ENCODE results near the gene PRPF4. TPM values are rescaled to one million over a fixed set of nuclear protein-coding genes. Genes with fewer than 3 reads are reported as not detected.
"Not testable (repeated sequence)": the region's sequence is repeated elsewhere in the genome, so short reads cannot be mapped to it uniquely, and the experiment has no call there.

Gene PRPF4
- total RNA-seq, 2 donors from 2014 or later = 5.6 to 10.1 TPM

DNA sequence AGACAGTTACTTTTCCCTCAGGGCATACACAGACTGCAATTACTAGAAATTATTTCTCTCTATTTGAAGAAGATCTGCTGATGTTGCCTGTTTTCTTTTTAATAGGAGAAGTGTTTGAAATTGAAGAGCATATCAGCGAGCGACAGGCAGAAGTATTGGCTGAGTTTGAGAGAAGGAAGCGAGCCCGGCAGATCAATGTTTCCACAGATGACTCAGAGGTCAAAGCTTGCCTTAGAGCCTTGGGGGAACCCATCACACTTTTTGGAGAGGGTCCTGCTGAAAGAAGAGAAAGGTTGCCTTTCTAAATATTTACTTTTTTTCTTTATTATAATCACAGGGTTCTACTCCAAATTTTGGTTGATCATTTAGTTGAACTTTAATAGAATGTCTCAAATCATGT lies 3.4 kb downstream of the PRPF4 start:
- ATAC-seq (no peak), DNase-seq (no peak)
- no peak for TF ChIP-seq CTCF (IDR thresholded peaks at IDR 0.05)
- no peak for TF ChIP-seq POLR2A (IDR thresholded peaks at IDR 0.05)
- H3K27ac ChIP-seq = no peak overlapping the region
- H3K36me3 ChIP-seq (replicated peaks in 1 of 2; ENCODE audit: insufficient read depth in 1 of 2, low read depth in 2 of 2) = peaks cover 10 to 17% of the 10 kb centered on the region in 2 donors
- WGBS, 2 donors = 82 to 86% methylated on average over 4 of the region's 4 CpGs
- no peak overlapping the region for H3K4me3 ChIP-seq
- H3K4me1 ChIP-seq = peaks cover 20% of the 10 kb centered on the region
- intact Hi-C loops (cut with DNase I) = no loop called here
- H3K9me3 ChIP-seq = no peaks in the 10 kb centered on the region
- no peaks in the 10 kb centered on the region for H3K27me3 ChIP-seq

GRCh38 chr9:113281356-113281755 lies 5.9 kb downstream of the PRPF4 start:
- Histone ChIP-seq H3K9me3 (no peaks in the 10 kb centered on the region), H3K27me3 (no peaks in the 10 kb centered on the region), H3K27ac (no peak overlapping the region), H3K4me1 (peaks cover 7% of the 10 kb centered on the region), H3K36me3 (replicated peaks in 1 of 2; ENCODE audit: insufficient read depth in 1 of 2, low read depth in 2 of 2) (peaks cover 23 to 29% of the 10 kb centered on the region in 2 donors), H3K4me3 (no peak overlapping the region)
- intact Hi-C loops (cut with DNase I) = no loop called here
- whole genome bisulfite sequencing, 2 donors = 95% methylated on average over 4 of the region's 4 CpGs
- TF ChIP-seq CTCF (IDR thresholded peaks at IDR 0.05) = no peak
- TF ChIP-seq POLR2A (IDR thresholded peaks at IDR 0.05) = no peak
- ATAC-seq (no peak), DNase-seq (no peak)

DNA sequence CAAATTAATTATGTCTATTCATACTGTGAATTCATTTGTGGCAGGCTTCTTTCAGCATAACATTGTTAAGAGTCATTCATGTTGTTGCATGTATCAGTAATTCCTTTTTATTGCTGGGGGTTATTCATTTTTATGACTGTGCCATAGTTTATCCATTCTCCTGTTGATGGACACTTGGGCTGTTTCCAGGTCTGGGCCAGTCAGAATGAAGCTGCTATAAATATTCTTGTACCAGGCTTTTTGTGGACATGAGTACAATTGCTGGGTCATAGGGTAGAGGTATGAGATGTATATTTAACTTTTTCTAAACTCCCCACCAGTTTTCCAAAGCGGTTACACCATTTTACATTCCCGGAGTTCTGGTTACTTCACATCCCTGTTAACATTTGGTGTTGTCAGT lies 13.6 kb downstream of the PRPF4 start:
- Histone ChIP-seq H3K4me3 (no peak overlapping the region), H3K27me3 (no peaks in the 10 kb centered on the region), H3K36me3 (replicated peaks in 1 of 2; ENCODE audit: insufficient read depth in 1 of 2, low read depth in 2 of 2) (peaks cover 12 to 54% of the 10 kb centered on the region in 2 donors), H3K27ac (no peak overlapping the region), H3K9me3 (no peaks in the 10 kb centered on the region), H3K4me1 (no peaks in the 10 kb centered on the region)
- ATAC-seq = no peak
- no peak for TF ChIP-seq CTCF (IDR thresholded peaks at IDR 0.05)
- no peak for TF ChIP-seq POLR2A (IDR thresholded peaks at IDR 0.05)
- intact Hi-C loops (cut with DNase I) = no loop called here
- WGBS, 2 donors = 93 to 98% methylated on average over 2 of the region's 2 CpGs
- no peak for DNase-seq

DNA sequence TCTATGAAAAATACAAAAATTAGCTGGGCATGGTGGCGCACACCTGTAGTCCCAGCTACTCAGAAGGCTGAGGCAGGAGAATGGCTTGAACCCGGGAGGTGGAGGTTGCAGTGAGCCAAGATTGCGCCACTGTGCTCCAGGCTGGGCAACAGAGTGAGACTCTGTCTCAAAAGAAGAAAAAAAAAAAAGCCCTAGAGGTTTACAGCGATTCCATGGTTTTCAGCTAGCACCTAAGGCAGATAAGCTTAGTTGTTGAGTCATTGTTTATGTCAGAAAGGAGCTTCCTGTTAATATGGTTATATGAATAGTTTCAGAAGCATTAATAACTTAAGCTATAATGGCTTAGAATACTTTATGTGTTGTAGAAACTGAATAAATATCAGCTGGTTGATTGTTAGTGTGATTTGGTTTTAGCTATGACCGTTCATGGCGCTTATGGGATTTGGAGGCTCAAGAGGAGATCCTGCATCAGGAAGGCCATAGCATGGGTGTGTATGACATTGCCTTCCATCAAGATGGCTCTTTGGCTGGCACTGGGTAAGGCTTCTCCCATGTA lies 14.7 kb downstream of the PRPF4 start:
- ATAC-seq (no peak), DNase-seq (no peak)
- WGBS, 2 donors = 87 to 91% methylated on average over 6 of the region's 6 CpGs
- Histone ChIP-seq H3K4me1 (no peaks in the 10 kb centered on the region), H3K27ac (no peak overlapping the region), H3K9me3 (no peaks in the 10 kb centered on the region), H3K4me3 (no peak overlapping the region), H3K27me3 (no peaks in the 10 kb centered on the region), H3K36me3 (replicated peaks in 1 of 2; ENCODE audit: insufficient read depth in 1 of 2, low read depth in 2 of 2) (peaks cover 5 to 48% of the 10 kb centered on the region in 2 donors)
- TF ChIP-seq CTCF (IDR thresholded peaks at IDR 0.05) (no peak), POLR2A (IDR thresholded peaks at IDR 0.05) (no peak)
- intact Hi-C loops (cut with DNase I) = no loop called here

DNA sequence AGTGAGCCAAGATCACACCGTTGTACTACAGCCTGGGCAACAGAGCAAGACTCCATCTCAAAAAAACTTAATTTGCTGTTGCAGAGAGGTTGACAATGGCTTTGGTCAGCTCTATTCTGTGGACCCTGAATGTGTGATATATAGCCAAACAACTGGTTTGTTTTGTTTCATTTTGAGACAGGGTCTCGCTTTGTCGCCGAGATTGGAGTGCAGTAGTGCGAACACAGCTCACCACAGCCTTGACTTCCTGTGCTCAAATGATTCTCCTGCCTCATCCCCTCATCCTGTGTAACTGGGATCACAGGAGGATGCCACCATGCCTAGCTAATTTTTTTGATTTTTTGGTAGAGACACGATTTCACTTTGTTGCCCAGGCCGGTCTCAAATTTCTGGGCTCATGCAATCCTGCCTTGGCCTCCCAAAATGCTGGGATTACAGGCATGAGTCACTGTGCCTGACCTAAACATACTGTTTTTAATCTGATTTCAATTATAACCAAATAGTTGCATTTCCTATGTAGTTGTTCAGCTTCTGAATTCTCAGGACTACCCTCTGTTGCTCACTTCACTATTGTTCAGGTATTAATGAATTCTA lies 17.9 kb downstream of the PRPF4 start:
- intact Hi-C loops (cut with DNase I) = no loop called here

GRCh38 chr9:113296247-113296646 lies 20.8 kb downstream of the PRPF4 start:
- intact Hi-C loops (cut with DNase I) = not testable (repeated sequence)

More for the DNA sequence above, 17.9 kb downstream of the PRPF4 start:
- Histone ChIP-seq H3K27me3 (no peaks in the 10 kb centered on the region), H3K9me3 (no peaks in the 10 kb centered on the region), H3K4me1 (no peaks in the 10 kb centered on the region), H3K36me3 (replicated peaks in 1 of 2; ENCODE audit: insufficient read depth in 1 of 2, low read depth in 2 of 2) (peaks cover 0 to 31% of the 10 kb centered on the region in 2 donors), H3K27ac (no peak overlapping the region), H3K4me3 (no peak overlapping the region)
- TF ChIP-seq POLR2A (IDR thresholded peaks at IDR 0.05) (no peak), CTCF (IDR thresholded peaks at IDR 0.05) (no peak)
- WGBS, 2 donors = 76 to 83% methylated on average over 7 of the region's 7 CpGs
- ATAC-seq = no peak
- no peak for DNase-seq

More at GRCh38 chr9:113296247-113296646, 20.8 kb downstream of the PRPF4 start:
- H3K27me3 ChIP-seq, H3K4me3 ChIP-seq, DNase-seq, H3K9me3 ChIP-seq, ATAC-seq, H3K27ac ChIP-seq, H3K4me1 ChIP-seq: not testable (repeated sequence)
- WGBS, 2 donors = 72 to 78% methylated on average over 8 of the region's 8 CpGs
- H3K36me3 ChIP-seq (replicated peaks in 1 of 2; ENCODE audit: insufficient read depth in 1 of 2, low read depth in 2 of 2) = peaks cover 0 to 11% of the 10 kb centered on the region in 2 donors
